Measurements from ENCODE around the gene KIF7. TPM values are rescaled to one million over a fixed set of nuclear protein-coding genes. Genes with fewer than 3 reads are reported as not detected.

Gene KIF7
- total and polyA plus RNA-seq, 10 of the 15 experiments (the other 5 are each of a cell fraction or from before 2014, with no cell fraction given), result 0.01 to 0.36 (median 0.10) TPM; not detected in 2

DNA sequence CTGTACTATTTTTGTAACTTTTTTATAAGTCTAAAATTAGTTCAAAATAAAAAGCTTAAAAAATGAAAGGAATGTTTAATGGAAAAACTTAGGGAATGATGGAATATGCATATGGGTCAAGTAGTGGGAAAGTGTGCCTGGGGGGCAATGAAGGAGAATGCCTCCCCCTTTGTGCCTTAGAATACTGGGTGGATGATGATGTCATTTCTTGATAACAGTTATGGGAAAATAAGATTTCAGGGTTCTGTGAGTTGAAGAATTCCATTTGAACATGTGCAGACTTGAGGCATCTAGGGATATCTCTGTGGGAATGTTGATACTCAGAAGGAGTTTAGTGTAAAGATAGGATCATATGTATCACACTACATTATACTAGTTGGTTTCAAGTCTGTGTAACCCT is 49.1 kb upstream of the KIF7 start:
- peaks cover 0 to 7% of the 10 kb centered on the region in 2 experiments; a peak in 3 of 4 replicates for H3K27me3 ChIP-seq (replicated peaks in 1 of 2; ENCODE audit: control insufficient read depth in 2 of 2, insufficient read depth in 2 of 2, low read length in 1 of 2)
- in situ Hi-C loops (cut with MboI) (no loop called here), intact Hi-C loops (cut with micrococcal nuclease; ENCODE audit: unreplicated experiment) (no loop called here)
- H2AFZ ChIP-seq (ENCODE audit: control insufficient read depth, low read depth, low read length), result no peak overlapping the region
- TF ChIP-seq, protein P1, sequence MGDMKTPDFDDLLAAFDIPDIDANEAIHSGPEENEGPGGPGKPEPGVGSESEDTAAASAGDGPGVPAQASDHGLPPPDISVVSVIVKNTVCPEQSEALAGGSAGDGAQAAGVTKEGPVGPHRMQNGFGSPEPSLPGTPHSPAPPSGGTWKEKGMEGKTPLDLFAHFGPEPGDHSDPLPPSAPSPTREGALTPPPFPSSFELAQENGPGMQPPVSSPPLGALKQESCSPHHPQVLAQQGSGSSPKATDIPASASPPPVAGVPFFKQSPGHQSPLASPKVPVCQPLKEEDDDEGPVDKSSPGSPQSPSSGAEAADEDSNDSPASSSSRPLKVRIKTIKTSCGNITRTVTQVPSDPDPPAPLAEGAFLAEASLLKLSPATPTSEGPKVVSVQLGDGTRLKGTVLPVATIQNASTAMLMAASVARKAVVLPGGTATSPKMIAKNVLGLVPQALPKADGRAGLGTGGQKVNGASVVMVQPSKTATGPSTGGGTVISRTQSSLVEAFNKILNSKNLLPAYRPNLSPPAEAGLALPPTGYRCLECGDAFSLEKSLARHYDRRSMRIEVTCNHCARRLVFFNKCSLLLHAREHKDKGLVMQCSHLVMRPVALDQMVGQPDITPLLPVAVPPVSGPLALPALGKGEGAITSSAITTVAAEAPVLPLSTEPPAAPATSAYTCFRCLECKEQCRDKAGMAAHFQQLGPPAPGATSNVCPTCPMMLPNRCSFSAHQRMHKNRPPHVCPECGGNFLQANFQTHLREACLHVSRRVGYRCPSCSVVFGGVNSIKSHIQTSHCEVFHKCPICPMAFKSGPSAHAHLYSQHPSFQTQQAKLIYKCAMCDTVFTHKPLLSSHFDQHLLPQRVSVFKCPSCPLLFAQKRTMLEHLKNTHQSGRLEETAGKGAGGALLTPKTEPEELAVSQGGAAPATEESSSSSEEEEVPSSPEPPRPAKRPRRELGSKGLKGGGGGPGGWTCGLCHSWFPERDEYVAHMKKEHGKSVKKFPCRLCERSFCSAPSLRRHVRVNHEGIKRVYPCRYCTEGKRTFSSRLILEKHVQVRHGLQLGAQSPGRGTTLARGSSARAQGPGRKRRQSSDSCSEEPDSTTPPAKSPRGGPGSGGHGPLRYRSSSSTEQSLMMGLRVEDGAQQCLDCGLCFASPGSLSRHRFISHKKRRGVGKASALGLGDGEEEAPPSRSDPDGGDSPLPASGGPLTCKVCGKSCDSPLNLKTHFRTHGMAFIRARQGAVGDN (IDR thresholded peaks at IDR 0.05), result no peak
- TF ChIP-seq MYB (IDR thresholded peaks at IDR 0.05; ENCODE audit: borderline replicate concordance, low read depth, low read length), result no peak
- TF ChIP-seq RBBP5 (conservative IDR thresholded peaks at IDR 0.05), result no peak
- TF ChIP-seq, protein P2, sequence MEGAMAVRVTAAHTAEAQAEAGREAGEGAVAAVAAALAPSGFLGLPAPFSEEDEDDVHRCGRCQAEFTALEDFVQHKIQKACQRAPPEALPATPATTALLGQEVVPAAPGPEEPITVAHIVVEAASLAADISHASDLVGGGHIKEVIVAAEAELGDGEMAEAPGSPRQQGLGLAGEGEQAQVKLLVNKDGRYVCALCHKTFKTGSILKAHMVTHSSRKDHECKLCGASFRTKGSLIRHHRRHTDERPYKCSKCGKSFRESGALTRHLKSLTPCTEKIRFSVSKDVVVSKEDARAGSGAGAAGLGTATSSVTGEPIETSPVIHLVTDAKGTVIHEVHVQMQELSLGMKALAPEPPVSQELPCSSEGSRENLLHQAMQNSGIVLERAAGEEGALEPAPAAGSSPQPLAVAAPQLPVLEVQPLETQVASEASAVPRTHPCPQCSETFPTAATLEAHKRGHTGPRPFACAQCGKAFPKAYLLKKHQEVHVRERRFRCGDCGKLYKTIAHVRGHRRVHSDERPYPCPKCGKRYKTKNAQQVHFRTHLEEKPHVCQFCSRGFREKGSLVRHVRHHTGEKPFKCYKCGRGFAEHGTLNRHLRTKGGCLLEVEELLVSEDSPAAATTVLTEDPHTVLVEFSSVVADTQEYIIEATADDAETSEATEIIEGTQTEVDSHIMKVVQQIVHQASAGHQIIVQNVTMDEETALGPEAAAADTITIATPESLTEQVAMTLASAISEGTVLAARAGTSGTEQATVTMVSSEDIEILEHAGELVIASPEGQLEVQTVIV (IDR thresholded peaks at IDR 0.05; ENCODE audit: borderline replicate concordance, partially characterized antibody), result no peak
- BruUV-seq (replicated peaks), result no TSS peak
- ChIA-PET POLR2A (no interaction called here), RAD21 (ENCODE audit: unreplicated experiment) (no interaction called here), CTCF (interaction anchor here (1.0 kb wide), 1 partner anchor 19 kb away, joined by 4 read pairs; no protein-coding TSS in a partner anchor), SMC1A (ENCODE audit: uncharacterized antibody, unreplicated experiment) (no interaction called here)
- no peak overlapping the region for H3K27ac ChIP-seq (ENCODE audit: control insufficient read depth, insufficient read depth)
- FAIRE-seq (no peak), DNase-seq (ENCODE audit: low read depth, low spot score) (no peak), ATAC-seq (no peak)
- H3K79me2 ChIP-seq (ENCODE audit: control insufficient read depth, insufficient read depth, low read length), result no peaks in the 10 kb centered on the region
- H3K4me3 ChIP-seq, result no peak overlapping the region
- H3K9me3 ChIP-seq (replicated peaks; ENCODE audit: control insufficient read depth, insufficient read depth, low read length), result no peaks in the 10 kb centered on the region
- H3K4me2 ChIP-seq (ENCODE audit: control insufficient read depth, insufficient read depth), result no peak overlapping the region
- no peaks in the 10 kb centered on the region for H3K4me1 ChIP-seq (ENCODE audit: control insufficient read depth, insufficient read depth, low read length)
- no peaks in the 10 kb centered on the region for H4K20me1 ChIP-seq (ENCODE audit: control insufficient read depth, insufficient read depth)
- no peaks in the 10 kb centered on the region for H3K36me3 ChIP-seq (ENCODE audit: control insufficient read depth in 2 of 2, insufficient read depth in 2 of 2, low read length in 1 of 2)
- H3K9ac ChIP-seq (ENCODE audit: control insufficient read depth, insufficient read depth, low read length), result no peak overlapping the region

Data from GM12878 (cell line).